Liver (tissue), 9 donors: Measurements from ENCODE around the gene ASB5. TPM values are rescaled to one million over a fixed set of nuclear protein-coding genes. Genes with fewer than 3 reads are reported as not detected.

ENCODE experiments used
- DNase-seq: peaks from one replicate; pipeline ENCODE4 v3.0.0-alpha.2; 2017; ENCODE audit warnings: low spot score
- H3K27ac ChIP-seq, 2 donors: one replicate each; pipeline ENCODE4 v1.7.0; 2013; ENCODE audit warnings: inconsistent platforms in 2 of 2, low read length in 2 of 2, control low read depth in 1 of 2, low read depth in 1 of 2, mild to moderate bottlenecking in 1 of 2
- H3K27me3 ChIP-seq, 4 donors: one replicate each; pipeline versions ENCODE4 v1.6.1 to v1.7.0; 2013; ENCODE audit warnings: low read length in 3 of 4, inconsistent platforms in 1 of 4, mild to moderate bottlenecking in 1 of 4, moderate library complexity in 1 of 4; ENCODE audit not compliant: control insufficient read depth in 4 of 4, insufficient read depth in 4 of 4
- H3K36me3 ChIP-seq, 4 donors: one replicate each; pipeline versions ENCODE4 v1.6.1 to v1.7.0; 2013; ENCODE audit warnings: low read length in 3 of 4, mild to moderate bottlenecking in 3 of 4, low read depth in 1 of 4, moderate library complexity in 1 of 4; ENCODE audit not compliant: control insufficient read depth in 4 of 4, insufficient read depth in 3 of 4
- H3K4me1 ChIP-seq, 4 donors: one replicate each; pipeline versions ENCODE4 v1.6.1 to v1.7.0; 2013; ENCODE audit warnings: low read length in 3 of 4, mild to moderate bottlenecking in 3 of 4, moderate library complexity in 1 of 4; ENCODE audit not compliant: control insufficient read depth in 4 of 4, insufficient read depth in 4 of 4
- H3K4me3 ChIP-seq, 3 donors: one replicate each; pipeline versions ENCODE4 v1.6.1 to v1.7.0; 2013; ENCODE audit warnings: low read length in 3 of 3, control low read depth in 1 of 3, low read depth in 1 of 3, mild to moderate bottlenecking in 1 of 3
- H3K9ac ChIP-seq, 2 donors: one replicate each; pipeline ENCODE4 v1.7.0; 2013; ENCODE audit warnings: low read length in 2 of 2, mild to moderate bottlenecking in 2 of 2, moderate library complexity in 2 of 2, control low read depth in 1 of 2, low read depth in 1 of 2
- H3K9me3 ChIP-seq, 4 donors: one replicate each; pipeline versions ENCODE4 v1.6.1 to v1.7.0; 2013; ENCODE audit warnings: low read length in 3 of 4; ENCODE audit not compliant: control insufficient read depth in 4 of 4
- ATF3 ChIP-seq: IDR thresholded peaks from 2 replicates; pipeline ENCODE4 v1.6.1; 2016; ENCODE audit warnings: antibody characterized with exemption
- CTCF ChIP-seq: fragments of 150-350 bp; IDR thresholded peaks from 2 replicates; pipeline ENCODE4 v1.5.1; 2017; ENCODE audit warnings: improper control_type of control experiment, low read depth, low read length; ENCODE audit not compliant: missing input control
- EGR1 ChIP-seq, 2 donors: IDR thresholded peaks; 2 replicates each; pipeline ENCODE4 v1.6.1; 2016 to 2018; ENCODE audit warnings: antibody characterized with exemption in 2 of 2, low read depth in 2 of 2
- FOXA1 ChIP-seq: IDR thresholded peaks from 2 replicates; pipeline ENCODE4 v1.6.1; 2016; ENCODE audit warnings: antibody characterized with exemption
- FOXA2 ChIP-seq: IDR thresholded peaks from 2 replicates; pipeline ENCODE4 v1.6.1; 2016; ENCODE audit warnings: antibody characterized with exemption
- GABPA ChIP-seq, 2 donors: IDR thresholded peaks in 1 of 2; conservative IDR thresholded peaks in 1 of 2; 2 replicates each; pipeline ENCODE4 v1.6.1; 2016; ENCODE audit warnings: antibody characterized with exemption in 2 of 2, mild to moderate bottlenecking in 1 of 2, moderate library complexity in 1 of 2
- HNF4A ChIP-seq, 2 donors: conservative IDR thresholded peaks; 2 replicates each; pipeline ENCODE4 v1.6.1; 2016; ENCODE audit warnings: antibody characterized with exemption in 2 of 2, mild to moderate bottlenecking in 2 of 2
- HNF4G ChIP-seq: IDR thresholded peaks from 2 replicates; pipeline ENCODE4 v1.6.1; 2016; ENCODE audit warnings: antibody characterized with exemption
- JUND ChIP-seq, 2 donors: IDR thresholded peaks; 2 replicates each; pipeline ENCODE4 v1.6.1; 2016; ENCODE audit warnings: antibody characterized with exemption in 2 of 2
- MAX ChIP-seq: IDR thresholded peaks from 2 replicates; pipeline ENCODE4 v1.6.1; 2016; ENCODE audit warnings: antibody characterized with exemption
- NR2F2 ChIP-seq: IDR thresholded peaks from 2 replicates; pipeline ENCODE4 v1.6.1; 2016; ENCODE audit warnings: antibody characterized with exemption
- RAD21 ChIP-seq, 2 donors: IDR thresholded peaks; 2 replicates each; pipeline ENCODE4 v1.6.1; 2016; ENCODE audit warnings: antibody characterized with exemption in 2 of 2, mild to moderate bottlenecking in 2 of 2
- REST ChIP-seq: IDR thresholded peaks from 2 replicates; pipeline ENCODE4 v1.6.1; 2016; ENCODE audit warnings: antibody characterized with exemption, mild to moderate bottlenecking
- RXRA ChIP-seq, 2 donors: IDR thresholded peaks; 2 replicates each; pipeline ENCODE4 v1.6.1; 2017 to 2018; ENCODE audit warnings: antibody characterized with exemption in 2 of 2, mild to moderate bottlenecking in 1 of 2
- SP1 ChIP-seq: IDR thresholded peaks from 2 replicates; pipeline ENCODE4 v1.6.1; 2018; ENCODE audit warnings: antibody characterized with exemption, mild to moderate bottlenecking
- TAF1 ChIP-seq: conservative IDR thresholded peaks from 2 replicates; pipeline ENCODE4 v1.6.1; 2016; ENCODE audit warnings: antibody characterized with exemption, mild to moderate bottlenecking
- YY1 ChIP-seq: IDR thresholded peaks from 2 replicates; pipeline ENCODE4 v1.6.1; 2016; ENCODE audit warnings: antibody characterized with exemption, mild to moderate bottlenecking
- ZBTB33 ChIP-seq: IDR thresholded peaks from 2 replicates; pipeline ENCODE4 v1.6.1; 2016; ENCODE audit warnings: antibody characterized with exemption
- WGBS: extraction: QIAGEN DNeasy Blood & Tissue Kit; methylation state at CpG from one replicate; pipeline ENCODE4 v1.1.7; 2013; 5-methylcytosine and 5-hydroxymethylcytosine counted together
- polyA plus RNA-seq, 2 donors: library from polyadenylated mRNA; stranded (reverse) in 1 of 2; unstranded in 1 of 2; fragments of 200-250 nt in 1 of 2; fragments of >200 nt in 1 of 2; fragmentation: Nextera tagmentation in 1 of 2; extraction: Ambion mirVana in 1 of 2; gene quantifications; one replicate each; pipeline versions ENCODE4 v1.2.1 to v1.2.3, GENCODE V29; 2013 to 2015
- total RNA-seq, 2 donors: library from RNA; depleted of rRNA; stranded (reverse); fragments of >200 nt; gene quantifications; one replicate each; pipeline ENCODE4 v1.2.3, GENCODE V29; 2014
- donor health status: healthy.
- donor health status: healthy.
- donor health status: healthy.
- donor health status: healthy.
- donor health status: healthy.

ASB5 gene
- total and polyA plus RNA-seq, 4 donors = 0.05 TPM; not detected in 3

GRCh38 chr4:176289561-176289960, 20.5 kb upstream of the ASB5 start:
- Histone ChIP-seq H3K9me3 (no peaks in the 10 kb centered on the region), H3K36me3 (no peaks in the 10 kb centered on the region), H3K27ac (no peak overlapping the region), H3K4me1 (no peaks in the 10 kb centered on the region), H3K9ac (no peak overlapping the region), H3K27me3 (no peaks in the 10 kb centered on the region), H3K4me3 (no peak overlapping the region)
- WGBS = 93% methylated on average over 6 of the region's 6 CpGs
- no peak for TF ChIP-seq RXRA (IDR thresholded peaks at IDR 0.05)
- no peak for TF ChIP-seq FOXA1
- no peak for TF ChIP-seq RAD21 (IDR thresholded peaks at IDR 0.05)
- no peak for TF ChIP-seq HNF4A (conservative IDR thresholded peaks at IDR 0.05)
- TF ChIP-seq HNF4G = no peak
- TF ChIP-seq TAF1 = no peak
- TF ChIP-seq NR2F2 = no peak
- TF ChIP-seq ZBTB33 = no peak
- TF ChIP-seq ATF3 = no peak
- TF ChIP-seq SP1 = no peak
- TF ChIP-seq CTCF = no peak
- no peak for TF ChIP-seq FOXA2
- TF ChIP-seq REST = no peak
- TF ChIP-seq YY1 = no peak
- TF ChIP-seq GABPA (IDR thresholded peaks at IDR 0.05 in 1 of 2, conservative IDR thresholded peaks at IDR 0.05 in 1 of 2) = no peak
- no peak for TF ChIP-seq EGR1 (IDR thresholded peaks at IDR 0.05; ENCODE audit: low read depth in 2 of 2)
- no peak for DNase-seq

- Histone ChIP-seq H3K4me3 (no peak overlapping the region), H3K4me1 (no peaks in the 10 kb centered on the region), H3K27me3 (no peaks in the 10 kb centered on the region), H3K9me3 (no peaks in the 10 kb centered on the region), H3K36me3 (no peaks in the 10 kb centered on the region), H3K9ac (no peak overlapping the region), H3K27ac (no peak overlapping the region)
- DNase-seq = no peak
- no peak for TF ChIP-seq TAF1
- no peak for TF ChIP-seq ATF3
- no peak for TF ChIP-seq MAX
- TF ChIP-seq FOXA2 = no peak
- no peak for TF ChIP-seq REST
- TF ChIP-seq RAD21 (IDR thresholded peaks at IDR 0.05) = no peak
- no peak for TF ChIP-seq CTCF
- no peak for TF ChIP-seq JUND (IDR thresholded peaks at IDR 0.05)
- no peak for TF ChIP-seq EGR1 (IDR thresholded peaks at IDR 0.05; ENCODE audit: low read depth in 2 of 2)
- no peak for TF ChIP-seq NR2F2
- no peak for TF ChIP-seq GABPA (IDR thresholded peaks at IDR 0.05 in 1 of 2, conservative IDR thresholded peaks at IDR 0.05 in 1 of 2)
These were observed 19.0 kb upstream of the ASB5 start for GRCh38 chr4:176288020-176288419.
